MM.1S (cell line): ENCODE measurements around the gene ACER3.
"Not testable (repeated sequence)": the region's sequence is repeated elsewhere in the genome, so short reads cannot be mapped to it uniquely, and the experiment has no call there.

Experiments used
- DNase-seq: peaks from one replicate; pipeline ENCODE4 v3.0.0-alpha.2; 2015
- H2AFZ ChIP-seq: fragments of 300-600 bp; sonication (generic); 2 replicates; pipeline ENCODE4 v1.6.0; 2016; ENCODE audit warnings: antibody characterized with exemption, low read length
- H3F3A ChIP-seq: fragments of 300-600 bp; sonication (generic); 2 replicates; pipeline ENCODE4 v1.6.1; 2016; ENCODE audit warnings: mild to moderate bottlenecking, antibody characterized with exemption, low read length, moderate library complexity, mixed read lengths; ENCODE audit not compliant: insufficient read depth
- H3K27ac ChIP-seq: fragments of 300-600 bp; sonication (generic); 2 replicates; pipeline ENCODE4 v1.5.1; 2016; ENCODE audit warnings: mild to moderate bottlenecking, low read length
- H3K27me3 ChIP-seq: fragments of 300-600 bp; sonication (generic); replicated peaks from 2 replicates; pipeline ENCODE4 v1.6.0; 2016; ENCODE audit warnings: low read length; ENCODE audit not compliant: insufficient read depth
- H3K36me3 ChIP-seq: fragments of 300-600 bp; sonication (generic); replicated peaks from 2 replicates; pipeline ENCODE4 v1.6.1; 2016; ENCODE audit warnings: mild to moderate bottlenecking, low read length, mixed read lengths; ENCODE audit not compliant: insufficient read depth
- H3K4me1 ChIP-seq: fragments of 300-600 bp; sonication (generic); 2 replicates; pipeline ENCODE4 v1.6.1; 2016; ENCODE audit warnings: low read length, mixed read lengths
- H3K4me2 ChIP-seq: fragments of 300-600 bp; sonication (generic); 2 replicates; pipeline ENCODE4 v1.6.0; 2016; ENCODE audit warnings: low read depth, low read length
- H3K4me3 ChIP-seq: fragments of 300-600 bp; sonication (generic); 2 replicates; pipeline ENCODE4 v1.5.1; 2016; ENCODE audit warnings: low read length, mixed read lengths
- H3K79me2 ChIP-seq: fragments of 300-600 bp; sonication (generic); 2 replicates; pipeline ENCODE4 v1.6.1; 2016; ENCODE audit warnings: mixed run types, low read length, mixed read lengths
- H3K9ac ChIP-seq: fragments of 300-600 bp; sonication (generic); 2 replicates; pipeline ENCODE4 v1.6.1; 2016; ENCODE audit warnings: low read length, mixed read lengths
- H3K9me2 ChIP-seq: fragments of 300-600 bp; sonication (generic); replicated peaks from 2 replicates; pipeline ENCODE4 v1.6.1; 2016; ENCODE audit warnings: mild to moderate bottlenecking, low read length, mixed read lengths; ENCODE audit not compliant: insufficient read depth
- H3K9me3 ChIP-seq: fragments of 300-600 bp; sonication (generic); replicated peaks from 2 replicates; pipeline ENCODE4 v1.6.1; 2016; ENCODE audit warnings: mild to moderate bottlenecking, low read length, mixed read lengths; ENCODE audit not compliant: insufficient read depth
- H4K20me1 ChIP-seq: fragments of 300-600 bp; sonication (generic); 2 replicates; pipeline ENCODE4 v1.6.1; 2016; ENCODE audit warnings: mild to moderate bottlenecking, low read length, moderate library complexity, mixed read lengths; ENCODE audit not compliant: insufficient read depth
- EZH2 ChIP-seq: fragments of 300-600 bp; sonication (generic); optimal IDR thresholded peaks from 2 replicates; pipeline ENCODE3; 2017; ENCODE audit warnings: low read depth, mild to moderate bottlenecking, antibody characterized with exemption, low read length, mixed read lengths
- EZH2phosphoT487 ChIP-seq: fragments of 300-600 bp; sonication (generic); IDR thresholded peaks from 2 replicates; pipeline ENCODE4 v1.6.1; 2018; ENCODE audit warnings: antibody characterized with exemption, low read length
- TF ChIP-seq, protein P1 (sequence below): fragments of 300-600 bp; sonication (generic); IDR thresholded peaks from 2 replicates; pipeline ENCODE4 v1.5.1; 2016; ENCODE audit warnings: antibody characterized with exemption, low read length, mixed read lengths

ACER3 gene

GRCh38 chr11:76861490-76861953 is 804 bp downstream of the ACER3 start:
- H3K4me3 ChIP-seq = peak overlapping the region; percentile 87
- H4K20me1 ChIP-seq = no peaks in the 10 kb centered on the region
- no peak overlapping the region for H3K27ac ChIP-seq
- TF ChIP-seq, protein P1, sequence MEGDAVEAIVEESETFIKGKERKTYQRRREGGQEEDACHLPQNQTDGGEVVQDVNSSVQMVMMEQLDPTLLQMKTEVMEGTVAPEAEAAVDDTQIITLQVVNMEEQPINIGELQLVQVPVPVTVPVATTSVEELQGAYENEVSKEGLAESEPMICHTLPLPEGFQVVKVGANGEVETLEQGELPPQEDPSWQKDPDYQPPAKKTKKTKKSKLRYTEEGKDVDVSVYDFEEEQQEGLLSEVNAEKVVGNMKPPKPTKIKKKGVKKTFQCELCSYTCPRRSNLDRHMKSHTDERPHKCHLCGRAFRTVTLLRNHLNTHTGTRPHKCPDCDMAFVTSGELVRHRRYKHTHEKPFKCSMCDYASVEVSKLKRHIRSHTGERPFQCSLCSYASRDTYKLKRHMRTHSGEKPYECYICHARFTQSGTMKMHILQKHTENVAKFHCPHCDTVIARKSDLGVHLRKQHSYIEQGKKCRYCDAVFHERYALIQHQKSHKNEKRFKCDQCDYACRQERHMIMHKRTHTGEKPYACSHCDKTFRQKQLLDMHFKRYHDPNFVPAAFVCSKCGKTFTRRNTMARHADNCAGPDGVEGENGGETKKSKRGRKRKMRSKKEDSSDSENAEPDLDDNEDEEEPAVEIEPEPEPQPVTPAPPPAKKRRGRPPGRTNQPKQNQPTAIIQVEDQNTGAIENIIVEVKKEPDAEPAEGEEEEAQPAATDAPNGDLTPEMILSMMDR = no peak
- TF ChIP-seq EZH2 (no peak), EZH2phosphoT487 (no peak)
- no peaks in the 10 kb centered on the region for H3K9me3 ChIP-seq
- no peaks in the 10 kb centered on the region for H3K27me3 ChIP-seq
- H3K9ac ChIP-seq = peak overlapping the region; percentile 75
- 0 out of 2 replicates have a peak, but pooled peaks cover 8% of the 10 kb centered on the region for H3K79me2 ChIP-seq
- H2AFZ ChIP-seq = peak overlapping the region; percentile 92
- H3K9me2 ChIP-seq = no peaks in the 10 kb centered on the region
- peaks cover 11% of the 10 kb centered on the region; the same call in 1 of the 2 replicates for H3K4me1 ChIP-seq
- H3K36me3 ChIP-seq = no peaks in the 10 kb centered on the region
- DNase-seq = no peak
- H3F3A ChIP-seq = no peaks in the 10 kb centered on the region
- H3K4me2 ChIP-seq = peak overlapping the region; percentile 70

DNA sequence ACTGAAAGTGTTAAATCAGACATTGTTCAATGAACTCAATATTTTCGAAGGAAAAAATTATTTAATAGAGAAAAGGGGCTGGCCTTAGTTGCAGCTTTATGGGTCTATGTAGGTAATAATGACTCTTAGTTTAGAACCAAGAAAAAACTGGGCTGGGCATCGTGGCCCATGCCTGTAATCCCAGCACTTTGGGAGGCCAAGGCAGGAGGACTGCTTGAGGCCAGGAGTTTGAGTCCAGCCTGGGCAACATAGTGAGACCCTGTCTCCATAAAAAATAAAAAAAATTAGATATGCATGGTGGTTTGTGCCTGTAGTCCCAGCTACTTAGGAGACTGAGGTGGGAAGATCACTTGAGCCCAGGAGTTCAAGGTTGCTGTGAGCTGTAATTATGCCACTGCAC is 2.1 kb downstream of the ACER3 start:
- H4K20me1 ChIP-seq, H3K4me3 ChIP-seq: not testable (repeated sequence)

DNA sequence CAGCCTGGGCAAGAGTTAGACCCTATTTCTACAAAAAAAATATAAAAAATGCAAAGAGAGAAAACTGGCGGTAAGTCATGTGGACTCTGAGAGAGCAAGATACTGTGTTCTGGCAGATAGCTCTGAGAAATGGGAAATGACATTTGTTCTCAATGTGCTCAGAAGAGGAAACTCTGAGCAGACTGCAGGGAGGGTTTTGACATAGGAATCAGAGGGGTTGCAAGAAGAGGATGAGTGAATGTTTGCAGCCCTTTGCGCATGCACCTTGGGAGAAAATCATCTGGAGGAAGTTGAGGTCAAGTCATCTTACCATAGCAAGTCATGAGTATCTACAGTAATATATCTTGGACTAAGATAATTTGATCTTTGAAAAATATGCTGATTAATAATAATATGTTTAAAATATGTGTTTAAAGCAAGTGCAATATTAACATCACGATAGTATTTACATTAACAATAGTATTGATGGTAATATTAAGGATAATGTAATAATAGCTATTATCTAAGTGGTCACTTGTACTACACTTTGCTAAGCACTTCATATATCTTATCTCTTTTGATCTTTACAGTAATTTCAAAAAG is 2.6 kb downstream of the ACER3 start:
- Histone ChIP-seq H3K27ac (no peak overlapping the region), H3K9me3 (no peaks in the 10 kb centered on the region), H3K9ac (no peak overlapping the region), H3K4me3 (no peak overlapping the region), H3F3A (no peaks in the 10 kb centered on the region), H3K27me3 (no peaks in the 10 kb centered on the region), H2AFZ (no peak overlapping the region), H3K4me1 (peaks cover 11% of the 10 kb centered on the region; the same call in 1 of the 2 replicates), H4K20me1 (no peaks in the 10 kb centered on the region), H3K36me3 (no peaks in the 10 kb centered on the region), H3K9me2 (no peaks in the 10 kb centered on the region), H3K79me2 (0 out of 2 replicates have a peak, but pooled peaks cover 8% of the 10 kb centered on the region), H3K4me2 (no peak overlapping the region)
- no peak for DNase-seq
- TF ChIP-seq, protein P1 = no peak
- TF ChIP-seq EZH2 = no peak
- no peak for TF ChIP-seq EZH2phosphoT487

More for the DNA sequence above, 2.1 kb downstream of the ACER3 start:
- not testable (repeated sequence) for H3K4me2 ChIP-seq, H3K9me2 ChIP-seq, H3K79me2 ChIP-seq, H3K36me3 ChIP-seq, H3K9ac ChIP-seq, DNase-seq, H3K27ac ChIP-seq, H3K27me3 ChIP-seq, H2AFZ ChIP-seq, H3F3A ChIP-seq, H3K9me3 ChIP-seq
- peaks cover 11% of the 10 kb centered on the region; the same call in 1 of the 2 replicates for H3K4me1 ChIP-seq
